HEK293T (cell line): ENCODE results near the gene PROX2.

Source experiments
- CTCF ChIA-PET: fragments of 350-600 bp; formaldehyde crosslinking; extraction: SDS; loops from one replicate; lab custom pipeline; 2021; ENCODE audit warnings: antibody characterized with exemption, inconsistent platforms; lab: Yijun Ruan, JAX
- POLR2A ChIA-PET: fragments of 350-600 bp; formaldehyde crosslinking; extraction: SDS; loops from one replicate; lab custom pipeline; 2020; ENCODE audit warnings: antibody characterized with exemption, inconsistent platforms; lab: Yijun Ruan, JAX
- DNase-seq: peaks from one replicate; pipeline ENCODE4 v3.0.0; 2012; ENCODE audit warnings: mixed read lengths; ENCODE audit errors: extremely low spot score
- ARNT ChIP-seq: fragments of 450-650 bp; IDR thresholded peaks from 2 replicates; pipeline ENCODE4 v1.6.1; 2017; ENCODE audit warnings: mild to moderate bottlenecking
- BHLHE40 ChIP-seq: fragments of 450-650 bp; IDR thresholded peaks from 2 replicates; pipeline ENCODE4 v1.6.1; 2016; ENCODE audit warnings: mild to moderate bottlenecking, moderate library complexity, borderline replicate concordance
- CTBP1 ChIP-seq: fragments of 450-650 bp; IDR thresholded peaks from 2 replicates; pipeline ENCODE4 v1.6.1; 2016; ENCODE audit warnings: borderline replicate concordance
- ELF4 ChIP-seq: fragments of 450-650 bp; IDR thresholded peaks from 2 replicates; pipeline ENCODE4 v1.6.1; 2017; ENCODE audit warnings: antibody characterized with exemption
- FOXA1 ChIP-seq: fragments of 450-650 bp; IDR thresholded peaks from 2 replicates; pipeline ENCODE4 v1.6.1; 2016; ENCODE audit warnings: mild to moderate bottlenecking
- FOXK2 ChIP-seq: fragments of 450-650 bp; IDR thresholded peaks from 2 replicates; pipeline ENCODE4 v1.6.1; 2016; ENCODE audit warnings: mild to moderate bottlenecking
- FOXM1 ChIP-seq: fragments of 450-650 bp; IDR thresholded peaks from 2 replicates; pipeline ENCODE4 v1.6.1; 2017; ENCODE audit warnings: mild to moderate bottlenecking, borderline replicate concordance
- HDGF ChIP-seq: fragments of 450-650 bp; IDR thresholded peaks from 2 replicates; pipeline ENCODE4 v1.6.1; 2017; ENCODE audit warnings: antibody characterized with exemption, borderline replicate concordance
- L3MBTL2 ChIP-seq: fragments of 450-650 bp; conservative IDR thresholded peaks from 2 replicates; pipeline ENCODE4 v1.6.1; 2016; ENCODE audit warnings: mild to moderate bottlenecking
- LEF1 ChIP-seq: fragments of 450-650 bp; IDR thresholded peaks from 2 replicates; pipeline ENCODE4 v1.6.1; 2017; ENCODE audit warnings: mild to moderate bottlenecking, borderline replicate concordance
- NFRKB ChIP-seq: fragments of 450-650 bp; IDR thresholded peaks from 2 replicates; pipeline ENCODE4 v1.6.1; 2016; ENCODE audit warnings: mild to moderate bottlenecking, moderate library complexity
- SP1 ChIP-seq: fragments of 450-650 bp; IDR thresholded peaks from 2 replicates; pipeline ENCODE4 v1.6.1; 2017
- SUZ12 ChIP-seq: fragments of 450-650 bp; IDR thresholded peaks from 2 replicates; pipeline ENCODE4 v1.6.1; 2016; ENCODE audit warnings: mild to moderate bottlenecking
- TARDBP ChIP-seq: fragments of 450-650 bp; IDR thresholded peaks from 2 replicates; pipeline ENCODE4 v1.6.1; 2016
- ZNF384 ChIP-seq: fragments of 450-650 bp; IDR thresholded peaks from 2 replicates; pipeline ENCODE4 v1.6.1; 2016
- TF ChIP-seq, protein P1 (sequence below): fragments of 450-650 bp; IDR thresholded peaks from 2 replicates; pipeline ENCODE4 v1.6.1; 2016

Gene PROX2

GRCh38 chr14:74868739-74869138, 7.2 kb downstream of the PROX2 start:
- DNase-seq, result no peak
- POLR2A ChIA-PET, result no interaction called here
- TF ChIP-seq CTBP1, result no peak
- no peak for TF ChIP-seq SP1
- no peak for TF ChIP-seq ZNF384
- TF ChIP-seq FOXM1, result no peak
- TF ChIP-seq L3MBTL2, result no peak
- TF ChIP-seq, protein P1, sequence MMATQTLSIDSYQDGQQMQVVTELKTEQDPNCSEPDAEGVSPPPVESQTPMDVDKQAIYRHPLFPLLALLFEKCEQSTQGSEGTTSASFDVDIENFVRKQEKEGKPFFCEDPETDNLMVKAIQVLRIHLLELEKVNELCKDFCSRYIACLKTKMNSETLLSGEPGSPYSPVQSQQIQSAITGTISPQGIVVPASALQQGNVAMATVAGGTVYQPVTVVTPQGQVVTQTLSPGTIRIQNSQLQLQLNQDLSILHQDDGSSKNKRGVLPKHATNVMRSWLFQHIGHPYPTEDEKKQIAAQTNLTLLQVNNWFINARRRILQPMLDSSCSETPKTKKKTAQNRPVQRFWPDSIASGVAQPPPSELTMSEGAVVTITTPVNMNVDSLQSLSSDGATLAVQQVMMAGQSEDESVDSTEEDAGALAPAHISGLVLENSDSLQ, result no peak
- no peak for TF ChIP-seq NFRKB
- TF ChIP-seq SUZ12, result no peak
- no peak for TF ChIP-seq ARNT
- no peak for TF ChIP-seq FOXK2
- no peak for TF ChIP-seq ELF4
- TF ChIP-seq LEF1, result no peak
- no peak for TF ChIP-seq TARDBP
- no peak for TF ChIP-seq HDGF
- CTCF ChIA-PET, result interaction anchor here (0.6 to 1.8 kb wide), 3 partner anchors 10 to 77 kb away, joined by 3 to 8 read pairs (median 3); no protein-coding TSS in a partner anchor

DNA sequence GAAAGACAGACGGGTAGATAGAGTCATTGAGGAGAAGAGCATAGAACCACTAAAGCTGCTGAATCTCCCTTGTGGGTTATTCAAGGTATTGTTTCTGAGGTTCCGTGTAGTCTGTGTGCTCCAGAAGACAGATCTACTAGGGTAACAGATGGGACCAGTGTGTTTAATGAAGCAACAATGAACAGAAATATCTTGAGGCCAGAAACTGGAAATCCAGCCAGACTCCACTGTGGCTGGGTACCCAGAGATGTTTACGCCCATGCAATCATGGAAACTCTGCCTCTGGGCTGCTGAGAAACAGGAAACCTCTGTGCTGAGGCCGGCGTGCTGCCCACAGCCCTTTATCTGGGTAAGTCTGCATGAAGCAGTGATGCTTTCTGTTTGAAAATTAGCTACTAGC, 8.3 kb downstream of the PROX2 start:
- TF ChIP-seq LEF1 (no peak), BHLHE40 (no peak), ZNF384 (no peak), FOXA1 (no peak)
- TF ChIP-seq, protein P1, result no peak
- ChIA-PET POLR2A (interaction anchor here (1.4 to 1.9 kb wide), 2 partner anchors 13 to 15 kb away, joined by 4 to 5 read pairs; partner anchors contain the start of gene DLST), CTCF (interaction anchor here (1.4 to 1.8 kb wide), 2 partner anchors 11 to 37 kb away, joined by 3 to 8 read pairs; no protein-coding TSS in a partner anchor)
- DNase-seq, result no peak

DNA sequence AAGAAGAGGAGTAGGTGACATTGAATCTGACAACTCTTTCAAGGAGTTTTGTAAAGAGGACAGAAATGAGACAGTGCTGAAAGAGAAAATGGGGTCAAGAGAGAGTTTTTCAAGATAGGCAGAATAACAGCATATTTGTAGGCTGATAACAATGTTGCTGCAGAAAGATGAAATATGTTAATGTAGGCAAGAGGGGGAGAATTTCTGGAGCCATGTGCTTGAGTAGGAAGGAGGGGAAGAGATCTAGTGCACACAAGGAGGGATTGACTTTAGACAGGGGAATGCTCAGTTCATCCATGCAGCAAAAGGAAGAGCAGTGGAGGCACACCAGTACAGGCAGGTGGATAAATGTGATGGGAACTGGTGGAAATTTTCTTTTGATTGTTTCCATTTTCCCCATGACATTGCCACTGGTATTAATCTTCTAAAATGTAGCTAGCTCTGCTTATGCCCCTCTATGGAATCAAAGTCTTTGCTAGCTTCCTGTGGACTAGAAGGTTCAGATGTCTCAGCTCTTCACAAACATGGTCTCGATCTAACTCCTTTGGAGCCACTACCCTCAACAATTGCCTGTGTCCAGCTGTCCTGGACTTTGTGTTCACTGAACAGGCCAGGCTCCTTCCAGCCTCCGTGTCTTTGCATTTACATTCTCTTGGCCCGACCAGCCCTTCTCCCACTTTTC, 9.1 kb downstream of the PROX2 start:
- TF ChIP-seq CTBP1 (no peak), LEF1 (no peak), SUZ12 (no peak), FOXK2 (no peak), NFRKB (no peak), SP1 (no peak), L3MBTL2 (no peak), BHLHE40 (no peak), FOXA1 (no peak), ARNT (no peak), ZNF384 (no peak), ELF4 (no peak), TARDBP (no peak), HDGF (no peak), FOXM1 (no peak)
- TF ChIP-seq, protein P1, result no peak
- DNase-seq, result no peak
- ChIA-PET CTCF (interaction anchor here (1.8 kb wide), 1 partner anchor 12 kb away, joined by 8 read pairs; no protein-coding TSS in a partner anchor), POLR2A (interaction anchor here (1.4 to 1.9 kb wide), 2 partner anchors 14 to 16 kb away, joined by 4 to 5 read pairs; partner anchors contain the start of gene DLST)

GRCh38 chr14:74865156-74865555, 10.8 kb downstream of the PROX2 start:
- no peak for DNase-seq
- ChIA-PET CTCF (interaction anchor here (0.7 to 6.0 kb wide), 2 partner anchors 40 to 330 kb away, joined by 3 to 61 read pairs; no protein-coding TSS in a partner anchor), POLR2A (interaction anchor here (5.6 kb wide), 1 partner anchor 17 kb away, joined by 35 read pairs; the partner anchor contains the start of gene DLST)
- TF ChIP-seq L3MBTL2, result no peak
- TF ChIP-seq CTBP1, result no peak
- TF ChIP-seq FOXA1, result no peak
- TF ChIP-seq NFRKB, result no peak

- TF ChIP-seq NFRKB, result no peak
- no peak for TF ChIP-seq FOXM1
- no peak for TF ChIP-seq ZNF384
- no peak for TF ChIP-seq L3MBTL2
- TF ChIP-seq SP1, result no peak
- TF ChIP-seq CTBP1, result no peak
- no peak for TF ChIP-seq ARNT
- no peak for TF ChIP-seq BHLHE40
- TF ChIP-seq TARDBP, result no peak
- TF ChIP-seq SUZ12, result no peak
- TF ChIP-seq ELF4, result no peak
- TF ChIP-seq FOXA1, result no peak
- TF ChIP-seq, protein P1, result no peak
- no peak for TF ChIP-seq LEF1
- no peak for TF ChIP-seq FOXK2
- TF ChIP-seq HDGF, result no peak
- POLR2A ChIA-PET, result interaction anchor here (5.6 kb wide), 1 partner anchor 18 kb away, joined by 35 read pairs; the partner anchor contains the start of gene DLST
- CTCF ChIA-PET, result interaction anchor here (6.0 kb wide), 1 partner anchor 41 kb away, joined by 61 read pairs; no protein-coding TSS in a partner anchor
- DNase-seq, result no peak
Measured at GRCh38 chr14:74864198-74864597, 11.7 kb downstream of the PROX2 start.
